WTC11 (cell line): ENCODE results near the gene PLXNA1.

Source experiments
- FOXP1 ChIP-seq: sonication (generic); formaldehyde crosslinking; IDR thresholded peaks from 2 replicates; pipeline ENCODE4 v1.8.0; 2022; ENCODE audit warnings: missing genetic modification reagents, mild to moderate bottlenecking, moderate library complexity, borderline replicate concordance
- NFYB ChIP-seq: sonication (generic); formaldehyde crosslinking; conservative IDR thresholded peaks from 2 replicates; pipeline ENCODE4 v1.8.0; 2022; ENCODE audit warnings: low read depth, missing genetic modification reagents
- TF ChIP-seq, protein P1 (sequence below): fragments of 200-600 bp; IDR thresholded peaks from 2 replicates; pipeline ENCODE4 v1.8.0; 2022; ENCODE audit warnings: antibody characterized with exemption
- TF ChIP-seq, protein P2 (sequence below): sonication (generic); formaldehyde crosslinking; IDR thresholded peaks from 2 replicates; pipeline ENCODE4 v1.8.1; 2023; ENCODE audit warnings: mild to moderate bottlenecking, missing genetic modification reagents

DNA sequence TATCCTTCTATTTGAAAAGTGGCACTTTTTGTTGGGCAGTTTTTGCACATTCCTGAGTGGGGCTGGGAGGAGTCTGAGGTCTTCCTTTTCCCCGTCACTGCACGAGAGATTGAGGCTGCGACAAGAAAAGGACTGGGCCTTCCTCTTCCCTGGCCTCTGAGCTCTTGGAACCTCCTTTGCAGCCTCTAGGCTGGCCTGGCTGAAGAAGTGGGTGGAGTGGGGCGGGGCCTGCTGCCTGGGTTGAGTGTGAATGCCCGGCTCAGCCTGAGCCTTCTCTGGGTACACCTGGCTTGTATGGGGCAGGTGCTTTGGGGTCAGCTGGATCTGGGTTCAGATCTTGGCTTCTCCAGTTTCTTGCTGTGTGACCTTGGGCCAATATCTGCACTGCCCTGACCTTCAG, 43.1 kb downstream of the PLXNA1 start:
- no peak for TF ChIP-seq NFYB (CRISPR knock-in tag)
- TF ChIP-seq, protein P1, sequence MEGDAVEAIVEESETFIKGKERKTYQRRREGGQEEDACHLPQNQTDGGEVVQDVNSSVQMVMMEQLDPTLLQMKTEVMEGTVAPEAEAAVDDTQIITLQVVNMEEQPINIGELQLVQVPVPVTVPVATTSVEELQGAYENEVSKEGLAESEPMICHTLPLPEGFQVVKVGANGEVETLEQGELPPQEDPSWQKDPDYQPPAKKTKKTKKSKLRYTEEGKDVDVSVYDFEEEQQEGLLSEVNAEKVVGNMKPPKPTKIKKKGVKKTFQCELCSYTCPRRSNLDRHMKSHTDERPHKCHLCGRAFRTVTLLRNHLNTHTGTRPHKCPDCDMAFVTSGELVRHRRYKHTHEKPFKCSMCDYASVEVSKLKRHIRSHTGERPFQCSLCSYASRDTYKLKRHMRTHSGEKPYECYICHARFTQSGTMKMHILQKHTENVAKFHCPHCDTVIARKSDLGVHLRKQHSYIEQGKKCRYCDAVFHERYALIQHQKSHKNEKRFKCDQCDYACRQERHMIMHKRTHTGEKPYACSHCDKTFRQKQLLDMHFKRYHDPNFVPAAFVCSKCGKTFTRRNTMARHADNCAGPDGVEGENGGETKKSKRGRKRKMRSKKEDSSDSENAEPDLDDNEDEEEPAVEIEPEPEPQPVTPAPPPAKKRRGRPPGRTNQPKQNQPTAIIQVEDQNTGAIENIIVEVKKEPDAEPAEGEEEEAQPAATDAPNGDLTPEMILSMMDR: no peak
- TF ChIP-seq, protein P2, sequence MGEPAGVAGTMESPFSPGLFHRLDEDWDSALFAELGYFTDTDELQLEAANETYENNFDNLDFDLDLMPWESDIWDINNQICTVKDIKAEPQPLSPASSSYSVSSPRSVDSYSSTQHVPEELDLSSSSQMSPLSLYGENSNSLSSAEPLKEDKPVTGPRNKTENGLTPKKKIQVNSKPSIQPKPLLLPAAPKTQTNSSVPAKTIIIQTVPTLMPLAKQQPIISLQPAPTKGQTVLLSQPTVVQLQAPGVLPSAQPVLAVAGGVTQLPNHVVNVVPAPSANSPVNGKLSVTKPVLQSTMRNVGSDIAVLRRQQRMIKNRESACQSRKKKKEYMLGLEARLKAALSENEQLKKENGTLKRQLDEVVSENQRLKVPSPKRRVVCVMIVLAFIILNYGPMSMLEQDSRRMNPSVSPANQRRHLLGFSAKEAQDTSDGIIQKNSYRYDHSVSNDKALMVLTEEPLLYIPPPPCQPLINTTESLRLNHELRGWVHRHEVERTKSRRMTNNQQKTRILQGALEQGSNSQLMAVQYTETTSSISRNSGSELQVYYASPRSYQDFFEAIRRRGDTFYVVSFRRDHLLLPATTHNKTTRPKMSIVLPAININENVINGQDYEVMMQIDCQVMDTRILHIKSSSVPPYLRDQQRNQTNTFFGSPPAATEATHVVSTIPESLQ: no peak
- TF ChIP-seq FOXP1 (CRISPR knock-in tag): no peak
